ENCODE measurements around the gene CREG1. TPM values are rescaled to one million over a fixed set of nuclear protein-coding genes. Genes with fewer than 3 reads are reported as not detected.

Gene CREG1
- total and polyA plus RNA-seq, 2 of the 8 experiments (the other 6 are each of a cell fraction or from before 2014, with no cell fraction given), result 29.8 to 30.1 TPM

GRCh38 chr1:167601442-167602383, 48.2 kb upstream of the CREG1 start:
- peaks cover 0 to 2% of the 10 kb centered on the region in 2 experiments; a peak in 1 of 4 replicates for H3K9me3 ChIP-seq (ENCODE audit: insufficient read depth in 2 of 2, low read depth in 1 of 2, low read length in 1 of 2)
- no peak overlapping the region for H3K56ac ChIP-seq (replicated peaks; ENCODE audit: insufficient read length, low read depth, low read length)
- H3K14ac ChIP-seq (ENCODE audit: insufficient read length), result no peak overlapping the region
- H2AFZ ChIP-seq (ENCODE audit: low read length), result peak overlapping the region; percentile 6; the same call in 1 of the 2 replicates
- H3K4me2 ChIP-seq (ENCODE audit: insufficient read depth in 1 of 2, low read depth in 2 of 2, low read length in 2 of 2), result no peak overlapping the region
- H3K4me3 ChIP-seq (ENCODE audit: extremely low read depth in 1 of 4, insufficient read depth in 2 of 4, low read depth in 3 of 4, low read length in 4 of 4), result no peak overlapping the region
- no peak overlapping the region for H2BK12ac ChIP-seq (ENCODE audit: low read depth, low read length)
- no peaks in the 10 kb centered on the region for H3K36me3 ChIP-seq (ENCODE audit: control insufficient read depth in 2 of 4, insufficient read depth in 4 of 4, low read length in 3 of 4)
- no peak overlapping the region for H2BK5ac ChIP-seq (ENCODE audit: low read depth, low read length)
- no peak overlapping the region for H2BK15ac ChIP-seq (ENCODE audit: low read length)
- CTCF ChIA-PET (ENCODE audit: partially characterized antibody), result interaction anchor here (0.6 to 2.2 kb wide), 9 partner anchors 12 to 86 kb away, joined by 3 to 33 read pairs (median 5); no protein-coding TSS in a partner anchor
- WGBS, 2 experiments (ENCODE audit: extremely low coverage in 1 of 2, insufficient coverage in 1 of 2, insufficient read length in 1 of 2, insufficient replicate concordance in 2 of 2, low coverage in 1 of 2, low lambda C conversion rate in 2 of 2, missing lambda C conversion rate in 1 of 2), result 80% methylated on average over 8 of the region's 8 CpGs; no CpG with 5 or more reads in 1 of the 2 experiments
- no peak for TF ChIP-seq EGR1 (IDR thresholded peaks at IDR 0.05; ENCODE audit: borderline replicate concordance, low read depth, low read length)
- no peak for TF ChIP-seq ATF3 (IDR thresholded peaks at IDR 0.05; ENCODE audit: insufficient read depth, low read depth, low read length)
- no peak for TF ChIP-seq CREB1 (IDR thresholded peaks at IDR 0.05)
- TF ChIP-seq SUZ12 (IDR thresholded peaks at IDR 0.05; ENCODE audit: low read length), result no peak
- TF ChIP-seq KDM1A (IDR thresholded peaks at IDR 0.05; ENCODE audit: borderline replicate concordance, low read length), result no peak
- TF ChIP-seq SIN3A (conservative IDR thresholded peaks at IDR 0.05 in 1 of 2, IDR thresholded peaks at IDR 0.05 in 1 of 2; ENCODE audit: low read depth in 1 of 2, low read length in 2 of 2), result no peak
- TF ChIP-seq CTBP2 (IDR thresholded peaks at IDR 0.05; ENCODE audit: borderline replicate concordance, insufficient read depth, insufficient read length, low read length), result no peak
- TF ChIP-seq BCL11A (IDR thresholded peaks at IDR 0.05; ENCODE audit: low read depth in 2 of 2, low read length in 2 of 2), result no peak
- no peak for TF ChIP-seq ATF2 (IDR thresholded peaks at IDR 0.05; ENCODE audit: low read length)
- no peak overlapping the region for H4K8ac ChIP-seq (ENCODE audit: extremely low read depth, insufficient read depth, low read length)
- no peak overlapping the region for H4K91ac ChIP-seq (replicated peaks; ENCODE audit: insufficient read length, low read length)
- DNase-seq (ENCODE audit: low read depth in 1 of 2, low spot score in 2 of 2) (no peak), FAIRE-seq (no peak)
- no peak overlapping the region for H3K23ac ChIP-seq (ENCODE audit: insufficient read length)
- H2BK20ac ChIP-seq (ENCODE audit: low read length), result no peak overlapping the region
- H3K27me3 ChIP-seq (replicated peaks in 1 of 4; ENCODE audit: control insufficient read depth in 3 of 4, extremely low read depth in 1 of 4, insufficient read depth in 3 of 4, low read length in 3 of 4), result no peaks in the 10 kb centered on the region
- peaks cover 0 to 5% (median 0%) of the 10 kb centered on the region in 4 experiments; a peak in 1 of 7 replicates for H3K4me1 ChIP-seq (replicated peaks in 1 of 4; ENCODE audit: control insufficient read depth in 3 of 4, insufficient read depth in 4 of 4, low read length in 3 of 4)
- no peak overlapping the region for H2AK5ac ChIP-seq (ENCODE audit: low read depth, low read length)
- no peaks in the 10 kb centered on the region for H3K79me2 ChIP-seq (ENCODE audit: control insufficient read depth in 1 of 2, insufficient read depth in 2 of 2, low read length in 2 of 2)
- no peaks in the 10 kb centered on the region for H3K23me2 ChIP-seq (ENCODE audit: low read depth, low read length)
- no peak overlapping the region for H4K5ac ChIP-seq (ENCODE audit: insufficient read length, low read depth, low read length)
- H3K18ac ChIP-seq (ENCODE audit: extremely low read depth, low read length), result no peak overlapping the region
- POLR2A ChIA-PET (ENCODE audit: partially characterized antibody), result no interaction called here
- no peak overlapping the region for H2BK120ac ChIP-seq (replicated peaks; ENCODE audit: low read depth, low read length)
- no peaks in the 10 kb centered on the region for H4K20me1 ChIP-seq (replicated peaks in 1 of 2; ENCODE audit: control insufficient read depth in 1 of 2, insufficient read depth in 2 of 2, low read length in 2 of 2)
- H3K9ac ChIP-seq (replicated peaks in 1 of 4; ENCODE audit: extremely low read depth in 1 of 4, low read depth in 3 of 4, low read length in 3 of 4), result no peak overlapping the region
- no peak overlapping the region for H3K4ac ChIP-seq (replicated peaks; ENCODE audit: insufficient read length, low read depth, low read length)
- H3K79me1 ChIP-seq (ENCODE audit: low read depth, low read length), result no peaks in the 10 kb centered on the region
- no peak overlapping the region for H3K27ac ChIP-seq (ENCODE audit: low read depth, low read length)

All from H1 (cell line).